Upper lobe of left lung (tissue), 4 donors: Measurements from ENCODE around the gene TGIF1.

Experiments
- CTCF ChIP-seq, 6 experiments: fragments of 450-650 bp in 4 of 6; fragments of 200-600 bp in 2 of 6; sonication (generic) in 2 of 6; IDR thresholded peaks; one replicate each; pipeline ENCODE4 v1.5.1; 2016 to 2019; ENCODE audit warnings: antibody characterized with exemption in 6 of 6
- EP300 ChIP-seq, 4 donors: sonication (generic); formaldehyde crosslinking; IDR thresholded peaks; one replicate each; pipeline ENCODE4 v1.5.1; 2017; ENCODE audit warnings: antibody characterized with exemption in 4 of 4, control low read depth in 2 of 4
- POLR2A ChIP-seq, 4 donors: fragments of 450-650 bp; IDR thresholded peaks; one replicate each; pipeline ENCODE4 v1.5.1; 2016 to 2017; ENCODE audit warnings: antibody characterized with exemption in 4 of 4, mild to moderate bottlenecking in 2 of 4
- POLR2AphosphoS5 ChIP-seq, 2 donors: sonication (generic); formaldehyde crosslinking; IDR thresholded peaks; one replicate each; pipeline ENCODE4 v1.5.1; 2017; ENCODE audit warnings: antibody characterized with exemption in 2 of 2

GRCh38 chr18:3480827-3481573 is 31.0 kb downstream of the TGIF1 start:
- TF ChIP-seq CTCF (IDR thresholded peaks at IDR 0.05): no peak
- no peak for TF ChIP-seq POLR2A (IDR thresholded peaks at IDR 0.05)
- no peak for TF ChIP-seq POLR2AphosphoS5 (IDR thresholded peaks at IDR 0.05)
- TF ChIP-seq EP300 (IDR thresholded peaks at IDR 0.05): no peak
